HPDE6-E6E7 (cell line): ENCODE measurements around the gene CST3.
A peak's percentile ranks its signal among the peaks of the same experiment; 100 is the strongest.
"Not testable (repeated sequence)": the region's sequence is repeated elsewhere in the genome, so short reads cannot be mapped to it uniquely, and the experiment has no call there.

Experiments
- DNase-seq: peaks from one replicate; pipeline ENCODE4 v3.0.0; 2011; ENCODE audit warnings: missing footprints; ENCODE audit errors: extremely low spot score

CST3 gene

GRCh38 chr20:23628402-23629016, 9.2 kb downstream of the CST3 start:
- DNase-seq: no peak

- DNase-seq: no peak
Measured at GRCh38 chr20:23627501-23627900, 10.3 kb downstream of the CST3 start.

DNA sequence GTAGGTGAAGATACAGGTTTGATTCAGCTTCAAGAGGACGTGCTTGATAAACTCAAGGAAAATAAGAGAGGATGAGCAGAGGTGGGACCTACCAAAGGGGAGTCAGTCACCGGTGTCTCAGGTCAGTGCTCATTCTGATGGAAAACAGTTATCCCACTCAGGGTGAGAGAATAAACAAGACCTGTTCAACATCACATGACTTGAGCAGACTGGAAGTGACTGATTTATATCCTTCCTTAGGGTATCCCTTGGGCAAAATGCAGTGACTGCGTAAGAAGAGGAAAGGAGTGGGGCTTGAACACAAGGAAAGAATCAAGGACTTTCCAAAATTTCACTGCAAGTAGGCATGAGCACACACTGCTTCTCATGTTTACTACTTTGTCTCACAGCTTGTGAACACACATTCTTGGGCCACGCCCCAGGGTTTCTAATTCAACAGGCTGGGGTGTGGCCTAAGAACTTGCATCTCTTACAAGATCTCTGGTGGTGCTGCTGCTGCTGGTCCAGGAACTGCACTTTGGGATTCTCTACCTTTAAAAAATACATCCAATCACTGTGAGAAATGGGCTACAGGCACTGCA, 11.6 kb downstream of the CST3 start:
- DNase-seq: no peak

DNA sequence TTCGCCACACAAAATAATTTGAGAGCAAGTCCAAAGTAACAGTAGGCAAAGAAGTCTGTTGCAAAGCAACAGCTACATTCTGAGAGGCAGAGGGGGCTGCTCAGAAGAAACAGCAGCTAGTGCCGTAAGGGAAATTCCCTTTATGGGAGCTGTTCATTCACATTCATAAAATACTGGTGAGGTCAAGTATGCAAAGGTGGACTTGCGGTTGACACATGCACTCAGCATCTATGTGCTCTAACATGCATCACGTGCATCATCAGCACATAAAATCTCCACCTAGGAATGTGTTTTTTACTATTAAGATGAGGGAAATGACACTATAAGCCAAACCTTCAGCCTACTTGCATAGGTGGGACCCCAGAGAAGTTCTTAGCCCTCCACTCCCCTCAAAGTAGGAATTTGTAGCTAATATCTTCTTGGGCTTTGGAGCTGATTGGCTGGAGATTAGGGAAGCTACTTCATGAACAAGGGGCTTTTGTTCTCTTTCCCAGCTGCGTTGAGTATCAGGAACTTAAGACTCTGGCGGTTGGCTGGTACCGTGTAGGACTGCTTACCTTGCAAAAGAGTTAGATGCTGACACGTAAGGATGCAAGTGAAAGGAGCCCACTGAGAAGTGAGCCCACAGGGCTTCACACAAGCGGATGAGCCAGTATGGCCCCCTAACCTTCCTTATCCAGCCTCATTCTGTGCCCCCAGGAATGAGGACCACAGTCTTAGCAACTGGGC, 12.4 kb downstream of the CST3 start:
- no peak for DNase-seq

- DNase-seq: no peak
Measured at GRCh38 chr20:23624324-23624691, 13.4 kb downstream of the CST3 start.

DNA sequence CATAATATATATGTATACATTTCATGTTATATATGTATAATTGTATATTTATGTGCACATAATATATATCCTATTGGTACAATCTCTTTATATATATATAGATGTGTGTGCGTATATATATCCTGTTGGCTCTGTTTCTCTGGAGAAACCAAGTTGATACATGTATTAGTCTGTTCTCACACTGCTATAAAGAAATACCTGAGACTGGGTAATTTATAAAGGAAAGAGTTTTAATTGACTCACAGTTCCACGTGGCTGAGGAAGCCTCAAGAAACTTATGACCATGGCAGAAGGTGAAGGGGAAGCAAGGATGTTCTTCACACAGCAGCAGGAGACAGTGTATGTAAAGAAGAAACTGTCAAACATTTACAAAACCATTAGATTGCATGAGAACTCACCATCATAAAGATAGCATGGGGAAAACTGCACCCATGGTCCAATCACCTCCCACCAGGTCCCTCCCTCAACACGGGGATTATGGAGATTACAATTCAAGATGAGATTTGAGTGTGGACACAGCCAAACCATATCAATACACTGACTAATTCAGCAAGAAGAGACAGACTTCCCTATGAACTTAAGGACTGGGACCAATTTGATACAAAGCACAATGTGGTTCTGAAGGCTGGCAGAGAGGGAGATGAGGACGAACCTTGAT, 14.0 kb downstream of the CST3 start:
- no peak for DNase-seq

- peak; percentile 98 for DNase-seq
Measured at GRCh38 chr20:23622839-23623343, 14.9 kb downstream of the CST3 start.

- DNase-seq: not testable (repeated sequence)
Measured at GRCh38 chr20:23622401-23622800, 15.4 kb downstream of the CST3 start.

DNA sequence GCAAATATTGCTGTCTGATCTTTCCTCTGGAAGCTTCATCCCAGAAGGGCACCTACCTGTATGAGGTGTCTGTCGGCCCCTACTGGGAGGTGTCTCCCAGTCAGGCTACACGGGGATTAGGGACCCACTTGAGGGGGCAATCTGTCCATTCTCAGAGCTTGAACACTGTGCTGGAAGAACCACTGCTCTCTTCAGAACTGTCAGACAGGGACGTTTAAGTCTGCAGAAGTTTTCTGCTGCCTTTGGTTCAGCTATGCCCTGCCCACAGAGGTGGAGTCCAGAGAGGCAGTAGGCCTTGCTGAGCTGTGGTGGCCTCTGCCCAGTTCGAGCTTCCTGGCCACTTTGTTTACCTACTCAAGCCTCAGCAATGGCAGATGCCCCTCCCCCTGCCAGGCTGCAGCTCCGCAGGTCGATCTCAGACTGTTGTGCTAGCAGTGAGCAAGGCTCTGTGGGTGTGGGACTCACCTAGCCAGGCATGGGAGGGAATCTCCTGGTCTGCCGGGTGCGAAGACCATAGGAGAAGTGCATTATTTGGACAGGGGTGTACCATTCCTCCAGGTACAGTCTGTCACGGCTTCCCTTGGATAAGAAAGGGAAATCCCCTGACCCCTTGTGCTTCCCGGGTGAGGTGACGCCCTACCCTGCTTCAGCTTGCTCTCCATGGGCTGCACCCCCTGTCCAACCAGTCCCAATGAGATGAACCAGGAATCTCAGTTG, 16.9 kb downstream of the CST3 start:
- not testable (repeated sequence) for DNase-seq

- no peak for DNase-seq
Measured at GRCh38 chr20:23614163-23614562, 23.6 kb downstream of the CST3 start.

DNA sequence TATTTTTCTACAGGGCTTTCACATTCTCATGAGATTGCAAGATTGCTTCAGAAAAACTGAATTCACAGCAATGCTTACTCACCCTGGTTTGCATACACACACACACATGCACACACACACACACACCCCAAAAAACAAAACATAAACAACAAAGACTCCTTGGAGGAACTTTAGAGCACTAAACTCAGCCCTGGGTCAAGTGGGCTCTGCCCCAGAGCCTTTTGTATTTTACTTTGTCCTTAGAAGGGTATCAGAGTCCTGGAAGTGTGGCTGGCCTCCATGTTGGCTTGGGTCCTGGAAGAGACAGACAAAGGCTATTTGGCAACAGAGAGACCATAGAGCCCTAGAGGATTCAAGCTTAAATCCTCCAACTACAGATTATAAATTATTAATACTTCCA, 24.1 kb downstream of the CST3 start:
- no peak for DNase-seq

DNA sequence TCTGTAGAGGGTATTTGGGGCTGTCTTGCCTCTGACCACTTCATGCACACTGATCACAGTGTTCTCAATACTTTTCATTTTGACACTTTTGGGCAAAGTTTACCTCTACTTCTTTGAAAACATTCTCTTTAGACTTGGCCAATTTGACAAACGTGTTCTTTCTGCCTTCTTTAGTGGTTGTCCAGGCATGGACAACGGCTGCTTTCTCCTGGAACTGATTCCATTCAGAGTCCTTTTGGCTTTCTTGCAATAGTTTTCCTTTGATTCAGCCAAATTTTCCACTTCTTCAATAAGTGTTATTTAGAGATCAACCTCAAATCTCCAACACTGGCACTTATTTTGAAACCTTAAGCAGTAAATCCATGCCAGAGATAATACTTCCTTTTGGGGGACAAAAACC, 25.4 kb downstream of the CST3 start:
- DNase-seq: no peak

GRCh38 chr20:23609486-23610109, 28.2 kb downstream of the CST3 start:
- DNase-seq: no peak

- no peak for DNase-seq
Measured at GRCh38 chr20:23608251-23608846, 29.4 kb downstream of the CST3 start.

- DNase-seq: no peak
Measured at GRCh38 chr20:23607497-23608245, 30.1 kb downstream of the CST3 start.

DNA sequence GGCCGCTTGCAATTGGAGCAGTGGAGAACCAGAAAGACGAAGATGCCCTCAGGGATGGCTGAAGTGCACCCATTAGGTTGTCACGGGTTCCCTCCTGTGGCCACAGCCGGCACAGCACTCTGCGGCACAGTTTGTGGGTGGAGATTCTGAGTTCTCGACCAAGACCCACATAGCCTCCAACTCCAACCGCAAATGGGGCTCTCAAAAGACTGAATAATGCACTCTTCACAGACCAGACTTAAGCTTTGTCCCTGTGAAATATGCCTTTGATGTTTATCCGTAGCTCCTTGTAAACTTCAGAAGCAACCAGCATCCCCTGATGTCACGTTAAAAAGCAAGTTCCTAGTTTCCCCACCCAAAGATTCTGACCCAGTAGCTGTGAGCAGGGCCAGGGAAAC, 31.1 kb downstream of the CST3 start:
- DNase-seq: peak; percentile 96

- no peak for DNase-seq
Measured at GRCh38 chr20:23605867-23606651, 31.7 kb downstream of the CST3 start, which contains the start of gene CST9. Gene CST9, minus strand, starts transcription at chr20:23605917. Its CDS starts 53 bp downstream, at chr20:23605864.

GRCh38 chr20:23604306-23604705, 33.4 kb downstream of the CST3 start:
- no peak for DNase-seq

GRCh38 chr20:23603321-23603720, 34.4 kb downstream of the CST3 start:
- no peak for DNase-seq
